HCT116 (cell line): Measurements from ENCODE around the gene STX16. TPM values are rescaled to one million over a fixed set of nuclear protein-coding genes. Genes with fewer than 3 reads are reported as not detected.

Experiments used
- ATAC-seq: fragments of 200-7000 bp; cut with Tn5 transposase; 2 replicates; pipeline ENCODE4 v1.9.1; 2020; ENCODE audit warnings: mild to moderate bottlenecking, moderate library complexity
- BruUV-seq: library from RNA; stranded (reverse); fragments of 400-500 nt; replicated peaks from 2 replicates; lab custom pipeline; 2021; lab: Mats Ljungman, UMichigan
- CTCF ChIA-PET: fragments of 300-600 bp; sonication (Branson Sonifier 250); formaldehyde crosslinking; loops from one replicate; lab custom pipeline; 2021; ENCODE audit warnings: antibody characterized with exemption; lab: Charles Lee
- POLR2A ChIA-PET: fragments of 300-600, 350-600 bp; sonication (Branson Sonifier 250); formaldehyde crosslinking; loops from one replicate; lab custom pipeline; 2021; ENCODE audit warnings: antibody characterized with exemption; lab: Charles Lee
- RAD21 ChIA-PET, 2 experiments: fragments of 300-600 bp; sonication (Branson Sonifier 250); formaldehyde crosslinking; loops; one replicate each; lab custom pipeline; 2023; ENCODE audit warnings: low total read pairs in 2 of 2; ENCODE audit not compliant: uncharacterized antibody in 2 of 2, unreplicated experiment in 2 of 2, low non-redundant PET in 1 of 2; lab: Charles Lee
- DNase-seq: peaks from one replicate; pipeline ENCODE4 v3.0.0-alpha.2; 2010; ENCODE audit warnings: low read depth, low spot score
- H2AFZ ChIP-seq: fragments of 200-600 bp; shearing (Covaris generic), sonication (generic); 2 replicates; pipeline ENCODE4 v1.6.1; 2017; ENCODE audit warnings: low read depth, mixed run types, mixed read lengths, antibody characterized with exemption, low read length; ENCODE audit not compliant: poor library complexity, severe bottlenecking
- H3K27ac ChIP-seq: 2 replicates; pipeline ENCODE4 v1.5.1; 2012; ENCODE audit warnings: low read depth, low read length
- H3K27me3 ChIP-seq: fragments of 200-600 bp; sonication (generic); 2 replicates; pipeline ENCODE4 v1.6.1; 2016; ENCODE audit warnings: mixed run types, low read length, mixed read lengths; ENCODE audit not compliant: insufficient read depth
- H3K36me3 ChIP-seq, 2 experiments: fragments of 200-500 bp in 1 of 2; fragments of 200-600 bp in 1 of 2; sonication (Bioruptor generic) in 1 of 2; sonication (generic) in 1 of 2; 2 replicates each; pipeline versions ENCODE4 v1.5.1 to v1.6.1; 2014 to 2016; ENCODE audit warnings: low read length in 2 of 2, inconsistent platforms in 1 of 2, mixed read lengths in 1 of 2, mixed run types in 1 of 2; ENCODE audit not compliant: insufficient read depth in 2 of 2, control insufficient read depth in 1 of 2
- H3K4me1 ChIP-seq, 2 experiments: fragments of 200-600 bp in 1 of 2; sonication (generic) in 1 of 2; 2 replicates each; pipeline versions ENCODE4 v1.5.1 to v1.6.1; 2012 to 2017; ENCODE audit warnings: low read length in 2 of 2, inconsistent platforms in 1 of 2, mild to moderate bottlenecking in 1 of 2, mixed read lengths in 1 of 2, mixed run types in 1 of 2, moderate library complexity in 1 of 2; ENCODE audit not compliant: insufficient read depth in 2 of 2, control insufficient read depth in 1 of 2
- H3K4me2 ChIP-seq: fragments of 200-600 bp; sonication (generic); 2 replicates; pipeline ENCODE4 v1.6.1; 2017; ENCODE audit warnings: mixed run types, low read length, mixed read lengths
- H3K4me3 ChIP-seq, 2 experiments: fragments of 200-600 bp in 1 of 2; sonication (generic) in 1 of 2; replicated peaks in 1 of 2; 2 replicates each; pipeline ENCODE4 v1.5.1; 2011 to 2016; ENCODE audit warnings: low read length in 2 of 2, control low read depth in 1 of 2, low read depth in 1 of 2, mild to moderate bottlenecking in 1 of 2, mixed read lengths in 1 of 2, mixed run types in 1 of 2
- H3K79me2 ChIP-seq: fragments of 200-600 bp; sonication (generic); 2 replicates; pipeline ENCODE4 v1.6.1; 2017; ENCODE audit warnings: mild to moderate bottlenecking, mixed run types, low read length, moderate library complexity, mixed read lengths; ENCODE audit not compliant: insufficient read depth
- H3K9ac ChIP-seq: fragments of 200-600 bp; sonication (generic); 2 replicates; pipeline ENCODE4 v1.6.1; 2016; ENCODE audit warnings: low read length, mixed read lengths
- H3K9me2 ChIP-seq: fragments of 200-600 bp; sonication (generic), shearing (Covaris generic); 2 replicates; pipeline ENCODE4 v1.6.1; 2017; ENCODE audit warnings: mixed run types, mild to moderate bottlenecking, moderate library complexity; ENCODE audit not compliant: insufficient read depth
- H3K9me3 ChIP-seq, 2 experiments: fragments of 200-500 bp in 1 of 2; fragments of 200-600 bp in 1 of 2; sonication (Bioruptor generic) in 1 of 2; sonication (generic) in 1 of 2; 2 replicates each; pipeline ENCODE4 v1.6.1; 2014 to 2017; ENCODE audit warnings: low read length in 2 of 2, mixed read lengths in 2 of 2, inconsistent platforms in 1 of 2, low read depth in 1 of 2, mild to moderate bottlenecking in 1 of 2, mixed run types in 1 of 2, moderate library complexity in 1 of 2; ENCODE audit not compliant: control insufficient read depth in 1 of 2, insufficient read depth in 1 of 2
- H4K20me1 ChIP-seq: fragments of 200-600 bp; sonication (generic), shearing (Covaris generic); 2 replicates; pipeline ENCODE4 v1.6.1; 2017; ENCODE audit warnings: mixed run types, mild to moderate bottlenecking, moderate library complexity; ENCODE audit not compliant: insufficient read depth
- EGR1 ChIP-seq: IDR thresholded peaks from 2 replicates; pipeline ENCODE4 v1.6.1; 2012; ENCODE audit warnings: low read depth
- EZH2phosphoT487 ChIP-seq: fragments of 200-600 bp; IDR thresholded peaks from 2 replicates; pipeline ENCODE4 v1.6.1; 2018; ENCODE audit warnings: antibody characterized with exemption, borderline replicate concordance
- FOSL1 ChIP-seq: IDR thresholded peaks from 2 replicates; pipeline ENCODE4 v1.6.1; 2012; ENCODE audit warnings: low read depth
- POLR2AphosphoS5 ChIP-seq: IDR thresholded peaks from 2 replicates; pipeline ENCODE4 v1.6.1; 2011; ENCODE audit warnings: mild to moderate bottlenecking, low read depth, low read length, moderate library complexity
- RAD21 ChIP-seq: IDR thresholded peaks from 2 replicates; pipeline ENCODE4 v1.6.1; 2012; ENCODE audit warnings: low read depth, mild to moderate bottlenecking
- REST ChIP-seq: IDR thresholded peaks from 2 replicates; pipeline ENCODE4 v1.6.1; 2012; ENCODE audit warnings: low read depth
- SRF ChIP-seq: IDR thresholded peaks from 2 replicates; pipeline ENCODE4 v1.6.1; 2012; ENCODE audit warnings: low read depth
- ZBTB33 ChIP-seq: IDR thresholded peaks from 2 replicates; pipeline ENCODE4 v1.6.1; 2011; ENCODE audit warnings: mild to moderate bottlenecking, low read length, moderate library complexity; ENCODE audit not compliant: insufficient replicate concordance; ENCODE audit errors: extremely low read depth
- intact Hi-C: fragments of 100-400 bp; cut with micrococcal nuclease; formaldehyde crosslinking; loops from 2 replicates; pipeline ENCODE4 v1.10.0; 2022
- total RNA-seq: library from RNA; stranded (reverse); gene quantifications from one replicate; pipeline ENCODE4 v1.2.1, GENCODE V29; 2021; ENCODE audit not compliant: unreplicated experiment

The STX16 gene
- total RNA-seq, 1 experiment from 2014 or later, result 55.1 TPM

- no peak overlapping the region for H3K4me2 ChIP-seq
- H3K36me3 ChIP-seq, result peaks cover 4 to 10% of the 10 kb centered on the region in 2 experiments; a peak in 3 of 4 replicates
- RAD21 ChIA-PET, result no interaction called here
- no peak overlapping the region for H3K4me3 ChIP-seq
- H3K9me3 ChIP-seq, result no peaks in the 10 kb centered on the region
- H3K9ac ChIP-seq, result no peak overlapping the region
- H2AFZ ChIP-seq, result no peak overlapping the region
- H3K79me2 ChIP-seq, result peaks cover 100% of the 10 kb centered on the region
- intact Hi-C loops, result loop anchor here (10.0 kb wide), 2 partner anchors 228 to 398 kb away; no protein-coding TSS in a partner anchor
- peaks cover 3 to 19% of the 10 kb centered on the region in 2 experiments; a peak in 3 of 4 replicates for H3K4me1 ChIP-seq
- no peak for TF ChIP-seq EGR1
- TF ChIP-seq ZBTB33, result no peak
- TF ChIP-seq SRF, result no peak
- ATAC-seq (no peak), DNase-seq (no peak)
- H3K9me2 ChIP-seq, result no peaks in the 10 kb centered on the region
- CTCF ChIA-PET, result interaction anchor here (0.9 to 1.2 kb wide), 2 partner anchors 20 to 175 kb away, joined by 3 to 4 read pairs; no protein-coding TSS in a partner anchor
- no peak overlapping the region for H3K27ac ChIP-seq
- peaks cover 3% of the 10 kb centered on the region; the same call in 1 of the 2 replicates for H4K20me1 ChIP-seq
- H3K27me3 ChIP-seq, result no peaks in the 10 kb centered on the region
- no TSS peak for BruUV-seq
- POLR2A ChIA-PET, result interaction anchor here (0.6 kb wide), 1 partner anchor 84 kb away, joined by 3 read pairs; no protein-coding TSS in a partner anchor
Observed at GRCh38 chr20:58656831-58657230, 5.7 kb downstream of the STX16 start.

- Histone ChIP-seq H2AFZ (no peak overlapping the region), H3K4me1 (peaks cover 3 to 19% of the 10 kb centered on the region in 2 experiments; a peak in 3 of 4 replicates), H3K27ac (no peak overlapping the region), H3K9me2 (no peaks in the 10 kb centered on the region), H3K4me2 (no peak overlapping the region), H3K9me3 (no peaks in the 10 kb centered on the region), H3K27me3 (no peaks in the 10 kb centered on the region), H3K9ac (no peak overlapping the region), H3K4me3 (no peak overlapping the region), H3K79me2 (peaks cover 100% of the 10 kb centered on the region), H3K36me3 (peaks cover 4 to 13% of the 10 kb centered on the region in 2 experiments; a peak in 3 of 4 replicates), H4K20me1 (peaks cover 3% of the 10 kb centered on the region; the same call in 1 of the 2 replicates)
- intact Hi-C loops, result loop anchor here (10.0 kb wide), 2 partner anchors 228 to 398 kb away; no protein-coding TSS in a partner anchor
- ChIA-PET POLR2A (interaction anchor here (0.9 kb wide), 1 partner anchor 10 kb away, joined by 3 read pairs; no protein-coding TSS in a partner anchor), RAD21 (no interaction called here), CTCF (no interaction called here)
- BruUV-seq, result no TSS peak
- ATAC-seq (no peak), DNase-seq (no peak)
- TF ChIP-seq POLR2AphosphoS5 (no peak), FOSL1 (no peak), RAD21 (no peak), REST (no peak), EGR1 (no peak), EZH2phosphoT487 (no peak)
Observed at GRCh38 chr20:58657262-58657661, 6.2 kb downstream of the STX16 start.
